Measurements from ENCODE around the gene PLK5. TPM values are rescaled to one million over a fixed set of nuclear protein-coding genes. Genes with fewer than 3 reads are reported as not detected.

The PLK5 gene
- polyA plus RNA-seq, 1 donor = 0.23 TPM

DNA sequence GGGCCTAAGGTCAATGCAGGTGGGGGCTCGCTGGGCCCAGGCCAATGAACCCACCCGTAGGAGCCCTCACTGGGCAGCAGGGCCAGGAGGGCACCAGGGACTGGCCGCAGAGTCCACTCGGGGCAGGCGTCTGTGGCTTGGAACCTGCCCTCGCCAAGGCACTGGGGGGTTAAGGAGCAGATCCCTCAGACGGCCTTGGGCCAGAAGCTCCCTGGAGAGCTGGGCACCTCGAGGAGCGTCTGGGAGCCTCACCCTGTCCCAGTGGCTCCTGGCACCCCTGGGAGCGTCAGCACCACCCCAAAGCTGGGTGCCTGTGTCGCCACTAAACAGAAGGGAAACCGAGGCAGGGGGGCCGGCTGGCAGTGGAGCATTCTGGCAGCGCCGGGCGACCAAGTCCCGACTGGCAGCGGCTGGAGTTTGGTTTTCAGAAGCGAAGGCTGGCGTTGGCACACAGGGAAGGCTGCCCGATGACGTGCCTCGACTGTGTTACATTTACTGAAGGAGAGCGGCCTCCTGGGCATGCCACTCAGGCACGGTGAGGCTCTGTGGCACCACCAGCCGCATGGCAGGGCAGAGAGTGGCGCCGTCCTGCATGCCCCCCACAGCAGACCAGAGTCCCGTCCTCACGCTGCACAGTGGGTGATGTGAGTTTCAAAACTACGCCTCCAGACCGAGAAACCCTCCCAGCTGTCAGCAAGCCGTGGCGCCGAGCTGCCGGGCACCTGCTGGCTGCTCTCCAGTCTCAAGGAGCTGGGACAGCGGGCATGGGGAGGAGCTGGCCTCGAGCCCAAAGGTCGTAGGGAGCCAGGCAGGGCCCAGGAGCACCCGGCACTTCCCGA lies 53.4 kb downstream of the PLK5 start:
- DNase-seq = no peak

GRCh38 chr19:1577929-1578618 lies 54.2 kb downstream of the PLK5 start:
- DNase-seq = no peak

DNA sequence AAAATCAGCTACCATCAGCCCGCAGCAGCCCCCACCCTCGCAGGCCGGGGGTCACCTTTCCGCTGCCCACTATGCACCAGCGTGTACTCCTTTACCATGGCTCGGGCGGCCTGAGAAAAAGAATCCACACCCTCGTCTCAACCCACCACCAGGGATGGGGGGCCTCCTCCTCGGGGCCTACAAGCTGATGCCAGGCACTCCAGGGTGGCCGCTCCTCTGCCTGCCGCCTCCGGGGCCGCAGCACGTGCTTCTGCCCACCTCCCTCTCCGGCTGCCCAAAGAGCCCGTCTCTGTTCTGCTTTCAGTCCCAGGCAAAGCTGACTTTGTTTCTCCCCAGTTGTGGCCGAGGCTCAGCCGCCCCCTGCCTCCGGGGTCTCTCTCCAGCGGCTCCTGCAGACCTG lies 55.3 kb downstream of the PLK5 start:
- DNase-seq = no peak

- DNase-seq = no peak
Observed at GRCh38 chr19:1580382-1580781, 56.5 kb downstream of the PLK5 start.

DNA sequence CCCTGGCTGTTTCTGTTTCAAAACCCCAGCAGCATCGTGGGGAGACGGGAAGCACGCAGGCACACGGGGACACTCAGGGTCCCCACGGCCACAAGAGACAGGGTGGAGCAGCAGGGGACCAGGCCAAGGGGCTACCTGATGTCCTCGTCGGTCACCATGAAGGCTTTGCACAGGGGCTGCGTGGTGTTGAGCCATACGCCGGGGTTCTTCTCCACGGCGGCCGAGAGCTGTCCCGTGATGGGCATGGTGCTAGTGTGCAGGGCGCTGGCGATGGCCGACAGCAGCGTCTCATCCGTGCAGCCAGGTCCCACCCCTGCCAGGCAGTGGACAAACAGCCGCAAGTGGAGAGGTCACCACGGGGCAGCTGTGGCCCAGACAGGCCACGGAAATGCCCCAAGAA lies 57.1 kb downstream of the PLK5 start:
- DNase-seq = no peak

- no peak for DNase-seq
Observed at GRCh38 chr19:1582201-1582600, 58.3 kb downstream of the PLK5 start.

DNA sequence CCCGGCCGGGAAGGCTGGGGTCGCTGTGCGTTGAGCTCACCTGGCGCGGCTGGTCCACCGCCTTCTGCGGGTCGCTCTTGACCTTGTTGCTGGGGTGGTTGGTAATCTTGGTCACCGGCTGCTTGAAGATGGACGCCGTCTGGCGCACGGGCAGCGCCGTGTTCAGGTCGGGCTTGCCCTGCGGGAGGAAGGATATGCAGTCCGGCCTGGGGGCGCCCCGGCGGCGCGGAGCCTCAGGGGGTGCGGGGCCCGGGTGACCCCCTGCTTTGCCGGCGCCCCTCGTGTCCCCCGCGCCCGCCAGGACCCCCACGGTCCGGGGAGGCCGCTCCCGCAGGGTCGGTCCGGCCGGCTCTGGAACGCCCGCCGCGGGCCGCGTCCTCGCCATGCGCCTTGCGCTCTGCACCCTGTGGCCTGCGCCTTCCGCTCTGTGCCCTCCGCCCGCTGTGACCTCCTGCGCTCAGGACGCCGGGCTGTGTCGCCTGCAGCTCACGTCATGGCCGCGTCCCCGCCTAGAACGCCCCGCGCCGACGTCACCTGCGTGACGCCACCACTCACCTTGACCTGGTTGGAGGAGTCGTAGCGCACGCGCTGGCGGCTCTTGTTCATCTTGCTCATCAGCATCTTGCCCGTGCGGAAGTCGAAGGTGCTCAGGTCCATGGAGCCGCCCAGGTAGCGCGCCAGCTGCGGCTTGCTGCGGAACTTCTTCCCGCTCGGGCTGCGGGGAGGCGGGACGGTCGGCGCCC lies 60.8 kb downstream of the PLK5 start:
- no peak for DNase-seq

DNA sequence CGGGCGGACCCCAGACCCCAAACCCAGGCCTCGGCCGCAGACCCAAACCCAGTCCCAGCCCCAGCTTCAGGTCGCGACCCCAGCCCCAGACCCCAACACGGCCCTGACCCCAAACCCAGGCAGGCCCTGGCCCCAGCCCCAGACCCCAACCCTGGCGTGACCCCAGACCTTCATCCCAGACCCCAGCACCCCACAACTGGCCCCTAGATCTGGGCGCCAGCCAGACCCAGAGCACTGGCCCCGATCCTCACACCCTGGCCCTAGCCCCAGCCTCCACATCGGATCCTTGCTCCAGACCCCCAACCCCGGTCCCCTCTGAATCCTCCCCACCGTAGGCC lies 61.3 kb downstream of the PLK5 start:
- DNase-seq = no peak

Other genes with a start within 250 kb of the PLK5 start
- gene FAM174C, start 248.5 kb upstream of the PLK5 start, polyA plus RNA-seq (ENCODE audit: insufficient read length) = 16.2 TPM
- 1.4 TPM for gene EFNA2, start 238.2 kb upstream of the PLK5 start, polyA plus RNA-seq (ENCODE audit: insufficient read length)
- 40.2 TPM for gene NDUFS7, start 140.2 kb upstream of the PLK5 start, polyA plus RNA-seq (ENCODE audit: insufficient read length)
- 25.7 TPM for gene GAMT, start 122.5 kb upstream of the PLK5 start, polyA plus RNA-seq (ENCODE audit: insufficient read length)
- 91.8 TPM for gene DAZAP1, start 116.5 kb upstream of the PLK5 start, polyA plus RNA-seq (ENCODE audit: insufficient read length)
- gene RPS15, start 85.7 kb upstream of the PLK5 start, polyA plus RNA-seq (ENCODE audit: insufficient read length) = 539 TPM
- 1.3 TPM for gene APC2, start 74.0 kb upstream of the PLK5 start, polyA plus RNA-seq (ENCODE audit: insufficient read length)
- 19.5 TPM for gene C19orf25, start 44.9 kb upstream of the PLK5 start, polyA plus RNA-seq (ENCODE audit: insufficient read length)
- 5.0 TPM for gene PCSK4, start 33.7 kb upstream of the PLK5 start, polyA plus RNA-seq (ENCODE audit: insufficient read length)
- 15.7 TPM for gene REEP6, start 32.9 kb upstream of the PLK5 start, polyA plus RNA-seq (ENCODE audit: insufficient read length)
- 0.27 TPM for gene ADAMTSL5, start 11.1 kb upstream of the PLK5 start, polyA plus RNA-seq (ENCODE audit: insufficient read length)
- 19.1 TPM for gene MEX3D, start 44.2 kb downstream of the PLK5 start, polyA plus RNA-seq (ENCODE audit: insufficient read length)
- 47.3 TPM for gene MBD3, start 68.8 kb downstream of the PLK5 start, polyA plus RNA-seq (ENCODE audit: insufficient read length)
- 82.3 TPM for gene UQCR11, start 81.4 kb downstream of the PLK5 start, polyA plus RNA-seq (ENCODE audit: insufficient read length)
- 98.9 TPM for gene TCF3, start 128.5 kb downstream of the PLK5 start, polyA plus RNA-seq (ENCODE audit: insufficient read length)
- 0.03 TPM for gene ONECUT3, start 229.4 kb downstream of the PLK5 start, polyA plus RNA-seq (ENCODE audit: insufficient read length)

All from left kidney (tissue), 2 donors.